Measurements from ENCODE around the gene BICRAL.
A peak's percentile ranks its signal among the peaks of the same experiment; 100 is the strongest.
"Not testable (repeated sequence)": the region's sequence is repeated elsewhere in the genome, so short reads cannot be mapped to it uniquely, and the experiment has no call there.

BICRAL gene

GRCh38 chr6:42781796-42782688 is at the start of gene BICRAL:
BICRAL (plus strand) TSS chr6:42782052; CDS start chr6:42822023, 39,971 bp downstream.
- DNase-seq, result peak; percentile 85

GRCh38 chr6:42733867-42734481 is 47.9 kb upstream of the BICRAL start:
- not testable (repeated sequence) for DNase-seq

- no peak for DNase-seq
These were observed 45.9 kb upstream of the BICRAL start for GRCh38 chr6:42735976-42736375.

- no peak for DNase-seq
These were observed 41.1 kb upstream of the BICRAL start for GRCh38 chr6:42740725-42741124.

- no peak for DNase-seq
These were observed 39.5 kb upstream of the BICRAL start for GRCh38 chr6:42742116-42742894.

- no peak for DNase-seq
These were observed 37.4 kb upstream of the BICRAL start for GRCh38 chr6:42744351-42744893.

GRCh38 chr6:42745083-42745639 is 36.7 kb upstream of the BICRAL start:
- peak; percentile 63 for DNase-seq

GRCh38 chr6:42745640-42746462 is 36.0 kb upstream of the BICRAL start, which contains the start of gene TBCC:
TBCC (minus strand) TSS chr6:42746103; CDS start chr6:42746073, 30 bp downstream.
- DNase-seq, result peak; percentile 98

- peak; percentile 92 for DNase-seq
These were observed 35.1 kb upstream of the BICRAL start for GRCh38 chr6:42746463-42747391.

- DNase-seq, result no peak
These were observed 33.5 kb upstream of the BICRAL start for GRCh38 chr6:42748203-42748898.

GRCh38 chr6:42751055-42751454 is 30.8 kb upstream of the BICRAL start:
- no peak for DNase-seq

- no peak for DNase-seq
These were observed 27.1 kb upstream of the BICRAL start for GRCh38 chr6:42754759-42755158.

GRCh38 chr6:42756722-42757121 is 25.1 kb upstream of the BICRAL start:
- DNase-seq, result no peak

- DNase-seq, result no peak
These were observed 23.0 kb upstream of the BICRAL start for GRCh38 chr6:42758756-42759430.

- DNase-seq, result no peak
These were observed 20.4 kb upstream of the BICRAL start for GRCh38 chr6:42761287-42762067.

GRCh38 chr6:42762426-42762859 is 19.4 kb upstream of the BICRAL start:
- no peak for DNase-seq

- no peak for DNase-seq
These were observed 18.9 kb upstream of the BICRAL start for GRCh38 chr6:42762950-42763349.

GRCh38 chr6:42764911-42765648 is 16.8 kb upstream of the BICRAL start:
- DNase-seq, result no peak

Measured in right forelimb (tissue), 1 donor.